ENCODE data around the gene SUFU. TPM values are rescaled to one million over a fixed set of nuclear protein-coding genes. Genes with fewer than 3 reads are reported as not detected.

SUFU gene
- total RNA-seq, 1 donor from 2014 or later = 16.9 TPM

- H3K9me3 Mint-ChIP-seq (ENCODE audit: unreplicated experiment) = no peaks in the 10 kb centered on the region
- no peak overlapping the region for H3K4me3 Mint-ChIP-seq (ENCODE audit: unreplicated experiment)
- H3K4me1 Mint-ChIP-seq (ENCODE audit: unreplicated experiment) = no peaks in the 10 kb centered on the region
- DNase-seq (ENCODE audit: extremely low spot score, unreplicated experiment) = no peak
- no peaks in the 10 kb centered on the region for H3K27me3 Mint-ChIP-seq (ENCODE audit: unreplicated experiment)
- no peak overlapping the region for H3K27ac Mint-ChIP-seq (ENCODE audit: unreplicated experiment)
- peaks cover 9% of the 10 kb centered on the region for H3K36me3 Mint-ChIP-seq (ENCODE audit: unreplicated experiment)
- no peak for TF ChIP-seq CTCF (IDR thresholded peaks at IDR 0.05)
These were observed 31.8 kb downstream of the SUFU start for GRCh38 chr10:102535481-102536147.

GRCh38 chr10:102537367-102537766 is 33.6 kb downstream of the SUFU start:
- no peak for DNase-seq (ENCODE audit: extremely low spot score, unreplicated experiment)
- Mint-ChIP-seq H3K9me3 (ENCODE audit: unreplicated experiment) (no peaks in the 10 kb centered on the region), H3K4me1 (ENCODE audit: unreplicated experiment) (no peaks in the 10 kb centered on the region), H3K27me3 (ENCODE audit: unreplicated experiment) (no peaks in the 10 kb centered on the region), H3K27ac (ENCODE audit: unreplicated experiment) (no peak overlapping the region), H3K36me3 (ENCODE audit: unreplicated experiment) (peaks cover 5% of the 10 kb centered on the region), H3K4me3 (ENCODE audit: unreplicated experiment) (no peak overlapping the region)
- TF ChIP-seq CTCF (IDR thresholded peaks at IDR 0.05) = no peak

DNA sequence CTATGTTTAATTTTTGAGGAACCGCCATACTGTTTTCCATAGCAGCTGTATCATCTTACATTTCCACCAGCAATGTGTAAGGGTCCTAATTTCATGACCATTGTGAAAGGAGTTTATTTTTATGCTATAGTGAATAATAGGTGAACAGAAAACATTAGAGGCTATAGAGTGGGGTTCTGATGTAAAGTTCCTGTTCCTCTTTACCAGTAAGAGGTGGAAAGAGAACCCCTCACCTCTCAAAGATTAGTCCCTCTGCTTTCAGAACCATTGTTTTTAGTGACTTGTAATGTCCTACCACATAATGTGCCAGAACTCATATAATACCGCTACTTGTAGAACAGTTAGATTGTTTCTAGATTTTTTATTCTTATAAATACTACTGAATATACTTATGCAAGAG is 34.2 kb downstream of the SUFU start:
- H3K27ac Mint-ChIP-seq (ENCODE audit: unreplicated experiment) = no peak overlapping the region
- no peaks in the 10 kb centered on the region for H3K4me1 Mint-ChIP-seq (ENCODE audit: unreplicated experiment)
- H3K4me3 Mint-ChIP-seq (ENCODE audit: unreplicated experiment) = no peak overlapping the region

GRCh38 chr10:102538811-102539210 is 35.0 kb downstream of the SUFU start:
- peaks cover 1% of the 10 kb centered on the region for H3K36me3 Mint-ChIP-seq (ENCODE audit: unreplicated experiment)
- DNase-seq (ENCODE audit: extremely low spot score, unreplicated experiment) = no peak
- TF ChIP-seq CTCF (IDR thresholded peaks at IDR 0.05) = no peak
- H3K4me1 Mint-ChIP-seq (ENCODE audit: unreplicated experiment) = no peaks in the 10 kb centered on the region
- no peaks in the 10 kb centered on the region for H3K9me3 Mint-ChIP-seq (ENCODE audit: unreplicated experiment)
- no peak overlapping the region for H3K27ac Mint-ChIP-seq (ENCODE audit: unreplicated experiment)
- no peaks in the 10 kb centered on the region for H3K27me3 Mint-ChIP-seq (ENCODE audit: unreplicated experiment)
- H3K4me3 Mint-ChIP-seq (ENCODE audit: unreplicated experiment) = no peak overlapping the region

More for the DNA sequence above, 34.2 kb downstream of the SUFU start:
- H3K27me3 Mint-ChIP-seq (ENCODE audit: unreplicated experiment) = no peaks in the 10 kb centered on the region
- no peak for TF ChIP-seq CTCF (IDR thresholded peaks at IDR 0.05)
- no peak for DNase-seq (ENCODE audit: extremely low spot score, unreplicated experiment)
- H3K9me3 Mint-ChIP-seq (ENCODE audit: unreplicated experiment) = no peaks in the 10 kb centered on the region
- peaks cover 2% of the 10 kb centered on the region for H3K36me3 Mint-ChIP-seq (ENCODE audit: unreplicated experiment)

GRCh38 chr10:102540023-102540422 is 36.3 kb downstream of the SUFU start:
- no peak for DNase-seq (ENCODE audit: extremely low spot score, unreplicated experiment)
- Mint-ChIP-seq H3K4me1 (ENCODE audit: unreplicated experiment) (no peaks in the 10 kb centered on the region), H3K36me3 (ENCODE audit: unreplicated experiment) (no peaks in the 10 kb centered on the region), H3K4me3 (ENCODE audit: unreplicated experiment) (no peak overlapping the region), H3K27ac (ENCODE audit: unreplicated experiment) (no peak overlapping the region), H3K9me3 (ENCODE audit: unreplicated experiment) (no peaks in the 10 kb centered on the region), H3K27me3 (ENCODE audit: unreplicated experiment) (no peaks in the 10 kb centered on the region)
- peak; percentile 40 for TF ChIP-seq CTCF (IDR thresholded peaks at IDR 0.05)
